ENCODE results near the gene HDAC4. TPM values are rescaled to one million over a fixed set of nuclear protein-coding genes. Genes with fewer than 3 reads are reported as not detected.

Gene HDAC4
- total RNA-seq, 4 donors from 2014 or later, result 30.2 to 103 (median 51.7) TPM

DNA sequence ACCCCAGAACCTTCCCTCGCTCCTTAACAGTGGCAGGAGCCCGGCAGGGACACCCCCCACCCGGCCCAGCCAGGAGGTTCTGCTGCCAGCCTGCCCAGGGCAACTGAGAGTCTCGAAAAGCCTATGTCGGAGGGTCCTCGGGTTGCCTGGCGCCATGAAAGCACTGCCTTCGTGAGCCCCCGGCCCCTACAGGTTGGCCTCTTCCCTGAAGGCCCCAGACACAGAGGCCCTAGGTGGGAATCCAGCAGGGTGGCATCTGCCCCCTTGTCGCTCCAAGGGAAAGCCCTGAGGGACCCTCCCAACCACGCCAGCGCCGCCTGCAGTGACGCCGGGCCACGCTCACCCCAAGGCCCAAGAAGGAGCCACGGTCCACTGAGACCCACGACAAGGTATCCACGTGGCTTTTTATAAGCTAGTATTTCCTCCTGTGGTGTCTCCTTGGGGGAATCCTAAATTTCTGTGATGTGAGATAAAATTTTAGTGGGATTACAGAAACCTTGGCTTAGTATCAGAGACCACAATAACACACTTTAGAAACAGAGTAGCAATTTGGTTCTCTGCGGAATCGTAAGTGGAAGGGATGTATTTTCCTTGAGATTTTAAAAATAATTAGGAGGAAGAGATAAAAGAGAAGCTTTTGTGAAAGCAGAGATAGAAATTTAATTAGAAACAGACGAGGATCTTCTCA lies 138.9 kb downstream of the HDAC4 start:
- TF ChIP-seq CTCF (IDR thresholded peaks at IDR 0.05), result no peak
- ATAC-seq (ENCODE audit: low FRiP score), result no peak
- no peak for DNase-seq (ENCODE audit: low spot score)

GRCh38 chr2:239261356-239261755 lies 139.5 kb downstream of the HDAC4 start:
- TF ChIP-seq CTCF (IDR thresholded peaks at IDR 0.05), result no peak
- DNase-seq (ENCODE audit: low spot score) (no peak), ATAC-seq (ENCODE audit: low FRiP score) (no peak)

- no peak for DNase-seq (ENCODE audit: low spot score)
These were observed 140.1 kb downstream of the HDAC4 start for GRCh38 chr2:239260546-239261327.

DNA sequence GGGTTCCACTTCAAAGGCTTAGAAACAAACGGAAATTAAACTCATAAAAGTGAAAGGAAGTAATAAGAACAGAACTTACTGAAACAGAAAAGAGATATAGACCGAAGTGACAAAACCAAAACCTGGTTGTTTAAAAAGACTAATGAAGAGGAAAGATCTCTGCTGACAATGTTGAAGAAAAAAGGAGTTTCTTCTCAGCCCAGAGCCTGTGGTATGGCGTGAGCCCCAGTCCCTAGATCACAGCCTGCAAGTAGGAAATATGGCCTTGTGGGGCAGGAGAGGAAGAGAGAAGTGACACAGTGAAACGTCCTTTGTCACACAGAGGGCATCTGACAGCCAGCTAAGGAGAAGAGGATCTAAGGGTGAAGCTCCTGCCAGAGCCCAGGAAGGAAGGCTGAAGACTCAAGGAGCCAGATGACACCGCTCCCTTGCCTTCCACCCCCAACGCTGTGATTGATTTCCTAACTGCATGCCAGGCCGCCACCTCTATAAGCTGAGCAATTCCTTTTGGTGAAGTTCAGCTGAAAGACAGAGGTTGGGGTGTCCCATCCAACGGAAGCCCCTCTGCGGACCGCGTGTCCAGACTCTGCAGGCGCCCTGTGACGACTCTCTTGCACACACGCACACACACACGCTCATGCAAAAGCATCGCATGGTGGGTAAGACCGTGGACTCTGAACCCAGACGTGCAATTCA lies 141.1 kb downstream of the HDAC4 start:
- no peak for DNase-seq (ENCODE audit: low spot score)
- no peak for TF ChIP-seq CTCF (IDR thresholded peaks at IDR 0.05)
- no peak for ATAC-seq (ENCODE audit: low FRiP score)

More at GRCh38 chr2:239260546-239261327, 140.1 kb downstream of the HDAC4 start:
- no peak for ATAC-seq (ENCODE audit: low FRiP score)
- no peak for TF ChIP-seq CTCF (IDR thresholded peaks at IDR 0.05)

DNA sequence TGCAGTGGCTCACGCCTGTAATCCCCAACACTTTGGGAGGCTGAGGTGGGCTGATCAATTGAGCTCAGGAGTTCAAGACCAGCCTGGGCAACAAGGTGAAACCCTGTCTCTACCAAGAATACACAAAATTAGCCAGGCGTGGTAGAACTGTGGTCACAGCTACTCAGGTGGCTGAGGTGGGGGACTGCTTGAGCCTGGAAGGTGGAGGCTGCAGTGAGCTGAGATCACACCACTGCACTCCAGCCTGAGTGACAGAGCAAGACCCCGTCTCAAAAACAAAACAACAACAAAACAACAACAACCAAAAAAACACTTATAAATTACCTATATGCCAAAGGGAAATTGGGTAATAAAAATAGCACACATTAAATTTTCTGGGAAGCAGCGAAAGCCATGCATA lies 141.6 kb downstream of the HDAC4 start:
- DNase-seq (ENCODE audit: low spot score), result no peak
- no peak for TF ChIP-seq CTCF (IDR thresholded peaks at IDR 0.05)
- no peak for ATAC-seq (ENCODE audit: low FRiP score)

DNA sequence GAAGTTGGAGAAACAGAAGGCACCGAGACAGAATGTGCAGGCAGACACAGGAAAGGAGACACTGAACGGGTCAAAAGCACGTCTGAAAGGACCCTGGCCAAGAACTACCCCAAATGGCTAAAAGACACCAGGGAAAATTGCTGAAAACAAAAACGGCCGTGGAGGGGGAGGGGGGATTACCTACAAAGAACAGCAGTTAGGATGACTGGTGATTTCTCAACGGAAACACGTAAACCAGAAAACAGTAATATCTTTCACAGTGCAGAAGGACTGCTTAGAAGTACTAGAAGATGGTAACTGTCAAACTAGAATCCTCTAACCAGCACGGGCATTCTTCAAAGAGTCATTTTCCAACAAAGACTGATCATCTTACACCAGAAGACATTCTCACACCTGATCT lies 142.6 kb downstream of the HDAC4 start:
- ATAC-seq (ENCODE audit: low FRiP score), result no peak
- DNase-seq (ENCODE audit: low spot score), result no peak

More for the DNA sequence above, 142.6 kb downstream of the HDAC4 start:
- no peak for TF ChIP-seq CTCF (IDR thresholded peaks at IDR 0.05)
